ENCODE results near the gene ISOC1. TPM values are rescaled to one million over a fixed set of nuclear protein-coding genes. Genes with fewer than 3 reads are reported as not detected.

Gene ISOC1
- 10 to 100 TPM; 30.1 to 49.8 (median 34.7) TPM for polyA plus RNA-seq

DNA sequence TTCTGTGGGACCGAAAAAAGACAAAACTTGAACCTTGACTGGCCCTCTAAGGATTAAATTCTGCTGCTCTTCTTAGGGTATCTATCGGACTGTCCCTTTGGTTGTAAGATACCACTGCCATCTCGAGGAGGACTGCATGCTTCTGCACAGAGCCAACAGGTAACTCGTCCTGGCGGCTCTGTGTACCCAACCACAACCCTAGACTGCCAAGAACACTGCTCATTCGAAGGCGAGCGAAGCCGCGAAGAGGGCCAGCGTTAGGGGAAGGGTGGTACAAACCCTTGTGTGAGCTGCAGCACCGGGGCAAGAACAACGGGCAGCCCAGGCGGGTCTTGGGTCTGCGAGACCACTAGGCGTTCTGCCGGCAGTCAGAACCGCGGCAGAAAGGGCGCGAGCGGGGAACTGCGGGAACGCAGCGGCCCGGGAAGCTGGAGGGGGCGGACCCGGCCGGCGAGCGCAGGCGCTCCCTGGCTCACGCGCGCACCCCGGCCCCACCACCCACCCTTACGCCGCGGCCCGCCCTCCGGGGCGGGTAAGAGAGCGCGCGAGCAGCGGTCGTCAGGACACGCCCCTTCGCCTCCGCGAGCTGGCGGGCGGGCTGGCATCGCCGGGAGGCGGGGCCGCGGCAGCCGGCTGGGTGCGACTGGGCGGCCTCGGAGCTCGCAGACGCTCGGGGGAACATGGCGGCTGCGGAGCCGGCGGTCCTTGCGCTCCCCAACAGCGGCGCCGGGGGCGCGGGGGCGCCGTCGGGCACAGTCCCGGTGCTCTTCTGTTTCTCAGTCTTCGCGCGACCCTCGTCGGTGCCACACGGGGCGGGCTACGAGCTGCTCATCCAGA is at the start of gene ISOC1:
TSS of gene ISOC1 (plus strand) at position 663 of the 837 bp plus-strand sequence. CDS start at position 681, 18 bp downstream.
- Mint-ChIP-seq H3K4me3 (peak within 1 kb of the TSS; percentile 88 to 92 (median 91)), H3K27me3 (ENCODE audit: low read depth in 3 of 3) (peaks cover 0 to 4% (median 0%) of the 10 kb centered on the region in 3 donors), H3K9me3 (no peaks in the 10 kb centered on the region), H3K27ac (peak within 1 kb of the TSS; percentile 66 to 91 (median 84)), H3K36me3 (no peaks in the 10 kb centered on the region), H3K4me1 (peaks cover 19 to 39% of the 10 kb centered on the region in 2 donors)
- DNase-seq, result peak; percentile 90 to 92 (median 92)

DNA sequence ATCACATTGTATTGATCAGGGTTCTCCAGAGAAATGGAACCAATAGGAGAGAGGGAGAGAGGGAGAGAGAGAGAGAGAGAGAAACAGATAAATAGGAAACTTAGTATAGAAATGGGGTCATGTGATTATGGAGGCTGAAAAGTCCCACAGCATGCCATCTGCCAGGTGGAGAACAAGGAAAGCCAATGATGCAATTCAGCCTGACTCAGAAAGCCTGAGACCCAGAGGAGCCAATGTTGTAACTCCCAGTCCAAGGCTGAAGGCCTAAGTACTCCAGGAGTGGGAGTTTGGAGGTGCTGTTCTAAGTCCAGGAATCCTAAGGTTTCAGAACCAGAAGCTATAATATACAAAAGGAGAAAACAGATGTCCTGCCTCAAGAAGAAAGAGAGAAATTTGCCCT is 48.4 kb upstream of the ISOC1 start:
- Mint-ChIP-seq H3K4me3 (no peak overlapping the region), H3K36me3 (peaks cover 0 to 5% (median 0%) of the 10 kb centered on the region in 3 donors), H3K9me3 (peaks cover 5 to 25% (median 10%) of the 10 kb centered on the region in 6 donors), H3K4me1 (no peaks in the 10 kb centered on the region), H3K27ac (no peak overlapping the region), H3K27me3 (ENCODE audit: low read depth in 3 of 3) (peaks cover 0 to 2% (median 0%) of the 10 kb centered on the region in 3 donors)
- no peak for DNase-seq

DNA sequence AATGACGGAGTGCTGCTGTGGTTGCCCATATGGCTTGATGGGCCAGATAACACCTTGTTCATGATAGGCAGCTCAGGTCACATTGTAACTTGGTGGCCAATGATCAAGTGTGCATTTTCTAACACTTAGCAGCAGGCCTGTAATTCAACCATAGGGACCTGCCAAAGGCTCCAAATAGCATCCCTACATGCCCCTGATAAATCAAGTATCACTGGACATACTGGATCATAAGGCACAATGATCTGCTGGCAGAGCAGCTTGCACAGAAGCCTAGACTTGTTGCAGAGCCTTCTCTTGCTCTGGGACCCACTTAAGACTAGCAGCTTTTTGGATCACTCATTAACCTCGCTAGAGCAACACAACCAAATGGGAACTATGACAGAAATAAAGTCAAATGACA is 46.0 kb upstream of the ISOC1 start:
- no peak overlapping the region for H3K4me3 Mint-ChIP-seq
- DNase-seq, result no peak
- H3K27ac Mint-ChIP-seq, result no peak overlapping the region
- peaks cover 0 to 2% (median 0%) of the 10 kb centered on the region in 3 donors for H3K27me3 Mint-ChIP-seq (ENCODE audit: low read depth in 3 of 3)
- H3K4me1 Mint-ChIP-seq, result no peaks in the 10 kb centered on the region
- H3K9me3 Mint-ChIP-seq, result peaks cover 5 to 19% (median 9%) of the 10 kb centered on the region in 6 donors
- H3K36me3 Mint-ChIP-seq, result peaks cover 0 to 5% (median 0%) of the 10 kb centered on the region in 3 donors

DNA sequence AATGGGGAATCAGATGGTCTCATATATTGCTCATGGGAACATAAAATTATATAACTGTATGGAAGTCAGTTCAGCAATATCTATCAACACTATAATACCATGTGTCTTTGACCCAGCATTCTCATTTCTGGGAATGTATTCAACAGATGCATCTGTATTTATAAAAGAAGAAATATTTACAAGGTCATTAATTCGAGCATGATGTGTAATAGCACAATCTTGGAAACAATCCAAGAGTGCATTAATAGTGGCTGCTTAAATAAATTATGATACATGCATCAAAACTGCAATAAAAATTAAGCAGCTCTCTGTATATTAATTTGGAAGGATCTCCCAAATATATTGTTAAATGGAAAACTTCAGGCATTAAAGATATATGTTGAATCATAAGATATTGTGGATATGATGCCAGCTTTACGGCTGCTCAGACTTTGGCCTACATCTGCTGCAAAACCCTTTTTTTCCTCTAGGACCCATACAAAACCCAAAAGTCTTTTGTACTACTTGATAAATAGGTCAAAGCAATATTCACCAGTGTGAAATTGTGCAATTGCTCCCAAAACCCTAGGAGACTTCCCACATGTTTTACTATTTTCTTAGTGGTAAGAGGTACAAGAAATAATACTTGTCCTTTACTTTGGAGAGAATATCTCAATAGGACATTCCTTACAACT is 45.3 kb upstream of the ISOC1 start:
- no peaks in the 10 kb centered on the region for H3K4me1 Mint-ChIP-seq
- H3K36me3 Mint-ChIP-seq, result peaks cover 0 to 5% (median 0%) of the 10 kb centered on the region in 3 donors
- peaks cover 0 to under 1% (median under 1%) of the 10 kb centered on the region in 3 donors for H3K27me3 Mint-ChIP-seq (ENCODE audit: low read depth in 3 of 3)
- no peak for DNase-seq
- peaks cover 4 to 16% (median 6%) of the 10 kb centered on the region in 6 donors for H3K9me3 Mint-ChIP-seq
- no peak overlapping the region for H3K27ac Mint-ChIP-seq
- H3K4me3 Mint-ChIP-seq, result no peak overlapping the region

DNA sequence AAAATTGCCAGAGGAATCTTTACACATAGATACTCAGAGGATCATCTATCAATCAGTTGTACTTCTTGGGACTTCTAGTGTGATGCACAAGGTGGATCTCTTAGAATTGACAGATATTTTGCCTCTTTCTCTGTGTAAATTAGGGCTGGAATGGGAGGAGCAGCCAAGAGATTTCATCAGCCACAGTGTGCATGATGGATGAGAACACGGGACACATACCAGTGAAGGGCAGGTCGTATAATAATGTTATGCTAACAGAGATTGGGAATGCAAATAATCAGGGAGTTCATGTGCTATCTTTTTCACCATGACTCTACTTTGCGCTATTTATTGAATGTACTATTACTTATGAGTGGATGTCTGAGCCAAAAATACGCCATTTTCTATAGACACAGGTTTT is 43.3 kb upstream of the ISOC1 start:
- H3K4me1 Mint-ChIP-seq, result no peaks in the 10 kb centered on the region
- no peak overlapping the region for H3K4me3 Mint-ChIP-seq
- H3K9me3 Mint-ChIP-seq, result peaks cover 0 to under 1% (median 0%) of the 10 kb centered on the region in 6 donors
- peaks cover 0 to 3% (median 0%) of the 10 kb centered on the region in 3 donors for H3K27me3 Mint-ChIP-seq (ENCODE audit: low read depth in 3 of 3)
- H3K36me3 Mint-ChIP-seq, result no peaks in the 10 kb centered on the region
- H3K27ac Mint-ChIP-seq, result no peak overlapping the region
- no peak for DNase-seq

DNA sequence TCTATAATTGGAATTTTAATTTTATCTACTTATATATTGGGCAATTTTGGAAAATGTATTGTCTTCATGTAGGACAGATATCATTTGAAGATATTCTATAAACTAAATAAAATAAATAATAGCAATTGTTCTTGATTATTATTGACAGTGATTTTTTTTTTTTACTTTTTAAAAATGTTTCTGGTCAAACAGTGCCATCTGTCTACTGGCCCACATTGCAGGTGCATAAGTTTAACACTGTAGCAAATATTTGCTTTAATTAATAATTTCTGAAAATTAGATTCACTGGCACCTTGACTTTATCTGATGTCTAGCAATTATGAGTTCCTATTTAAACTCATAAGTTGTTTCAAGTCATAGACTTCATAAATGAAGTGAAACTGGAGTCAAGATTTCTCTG is 41.1 kb upstream of the ISOC1 start:
- Mint-ChIP-seq H3K4me1 (no peaks in the 10 kb centered on the region), H3K9me3 (peaks cover 0 to 10% (median 2%) of the 10 kb centered on the region in 6 donors), H3K36me3 (no peaks in the 10 kb centered on the region), H3K27me3 (ENCODE audit: low read depth in 3 of 3) (peaks cover 0 to 3% (median 2%) of the 10 kb centered on the region in 3 donors), H3K4me3 (no peak overlapping the region), H3K27ac (no peak overlapping the region)
- no peak for DNase-seq

DNA sequence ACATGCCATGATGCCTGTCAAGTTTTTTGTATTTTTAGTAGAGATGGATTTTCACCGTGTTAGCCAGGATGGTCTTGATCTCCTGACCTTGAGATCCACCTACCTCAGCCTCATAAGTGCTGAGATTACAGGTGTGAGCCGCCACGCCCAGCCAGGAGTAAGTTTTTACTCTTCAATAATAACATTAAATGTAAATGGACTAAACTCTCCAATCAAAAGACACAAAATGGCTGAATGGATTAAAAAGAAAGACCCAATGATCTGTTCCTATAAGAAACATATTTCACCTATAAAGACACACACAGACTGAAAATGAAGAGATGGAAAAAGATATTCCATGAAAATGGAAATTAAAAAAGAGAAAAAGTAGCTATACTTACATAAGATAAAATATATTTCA is 37.2 kb upstream of the ISOC1 start:
- H3K4me1 Mint-ChIP-seq, result no peaks in the 10 kb centered on the region
- H3K4me3 Mint-ChIP-seq, result no peak overlapping the region
- H3K27me3 Mint-ChIP-seq (ENCODE audit: low read depth in 3 of 3), result peaks cover 0 to 4% (median 2%) of the 10 kb centered on the region in 3 donors
- no peaks in the 10 kb centered on the region for H3K36me3 Mint-ChIP-seq
- peaks cover 0 to 10% (median 2%) of the 10 kb centered on the region in 6 donors for H3K9me3 Mint-ChIP-seq
- DNase-seq, result no peak
- H3K27ac Mint-ChIP-seq, result no peak overlapping the region

DNA sequence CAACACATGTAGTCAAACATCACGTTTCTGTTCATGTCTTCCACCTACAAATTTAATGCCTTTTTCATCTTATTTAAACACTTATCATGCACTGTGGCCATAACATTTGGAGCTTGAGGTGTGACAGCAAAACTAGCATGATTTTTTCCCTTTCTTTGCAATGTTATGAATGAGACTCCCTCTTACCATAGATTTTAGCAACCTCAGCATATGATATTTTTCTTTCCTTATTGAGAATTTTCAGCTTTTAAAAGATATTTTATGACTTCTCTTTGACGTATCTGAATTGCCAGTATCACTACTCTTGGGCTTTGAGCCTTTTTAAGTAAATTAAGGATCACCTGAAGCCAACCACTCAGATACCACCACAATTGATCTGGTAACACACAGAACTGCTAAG is 32.7 kb upstream of the ISOC1 start:
- Mint-ChIP-seq H3K4me1 (no peaks in the 10 kb centered on the region), H3K4me3 (no peak overlapping the region), H3K27me3 (ENCODE audit: low read depth in 3 of 3) (peaks cover 0 to 5% (median 2%) of the 10 kb centered on the region in 3 donors), H3K36me3 (no peaks in the 10 kb centered on the region), H3K27ac (no peak overlapping the region), H3K9me3 (peaks cover 0 to 10% (median 0%) of the 10 kb centered on the region in 6 donors)
- no peak for DNase-seq

DNA sequence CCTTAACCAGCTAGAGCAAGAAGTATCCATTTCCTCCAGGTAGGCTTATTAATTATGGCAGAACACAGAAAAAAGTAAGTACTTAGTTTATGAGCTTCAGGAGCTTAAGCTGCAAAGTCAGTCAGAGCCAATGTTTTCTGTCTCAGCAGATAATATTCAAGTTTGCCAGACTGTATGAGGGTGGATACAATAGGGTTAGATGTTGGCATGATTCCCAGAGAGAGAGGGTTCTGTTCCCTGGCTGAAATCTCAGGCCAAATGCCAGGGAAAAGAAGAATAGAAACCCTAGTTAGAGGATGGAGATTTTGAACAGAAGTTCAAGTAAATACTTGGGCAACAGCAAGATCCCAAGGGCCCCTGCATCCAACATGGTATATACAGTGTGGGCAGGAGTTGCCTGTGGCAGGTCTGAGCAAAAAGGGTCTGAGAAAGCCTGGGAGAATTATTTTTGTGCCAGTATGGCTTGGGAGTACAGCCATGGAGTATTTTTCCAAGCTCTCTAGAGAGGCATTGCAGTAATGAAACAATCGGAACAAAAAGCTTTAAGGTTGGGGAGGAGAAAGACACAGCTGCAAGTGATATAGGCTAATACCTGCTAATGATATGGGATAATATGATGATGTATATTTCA is 31.0 kb upstream of the ISOC1 start:
- no peaks in the 10 kb centered on the region for H3K9me3 Mint-ChIP-seq
- H3K27me3 Mint-ChIP-seq (ENCODE audit: low read depth in 3 of 3), result peaks cover 0 to 5% (median 2%) of the 10 kb centered on the region in 3 donors
- no peak overlapping the region for H3K4me3 Mint-ChIP-seq
- no peak overlapping the region for H3K27ac Mint-ChIP-seq
- no peaks in the 10 kb centered on the region for H3K36me3 Mint-ChIP-seq
- H3K4me1 Mint-ChIP-seq, result no peaks in the 10 kb centered on the region
- DNase-seq, result no peak

DNA sequence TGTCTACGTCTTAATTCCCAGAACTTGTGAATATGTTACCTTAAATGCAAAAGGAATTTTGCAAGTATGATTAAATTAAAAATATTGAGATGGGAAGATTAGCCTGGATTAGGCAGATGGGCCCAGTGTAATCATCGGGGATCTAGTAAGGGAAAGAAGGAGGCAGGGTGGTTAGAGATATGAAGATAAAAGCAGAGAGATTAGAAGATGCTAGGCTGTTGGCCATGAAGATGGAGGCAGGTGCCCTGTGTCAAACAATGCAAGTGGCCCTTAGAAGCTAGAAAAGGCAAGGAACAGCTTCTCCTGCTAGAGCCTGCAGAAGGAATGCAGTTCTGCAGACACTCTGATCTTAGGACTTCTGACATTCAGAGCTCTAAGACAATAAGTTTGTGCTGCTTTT is 28.8 kb upstream of the ISOC1 start:
- H3K4me1 Mint-ChIP-seq, result no peaks in the 10 kb centered on the region
- H3K36me3 Mint-ChIP-seq, result no peaks in the 10 kb centered on the region
- H3K27ac Mint-ChIP-seq, result no peak overlapping the region
- H3K9me3 Mint-ChIP-seq, result no peaks in the 10 kb centered on the region
- no peak for DNase-seq
- H3K27me3 Mint-ChIP-seq (ENCODE audit: low read depth in 3 of 3), result peaks cover 0 to 4% (median 2%) of the 10 kb centered on the region in 3 donors
- H3K4me3 Mint-ChIP-seq, result no peak overlapping the region

DNA sequence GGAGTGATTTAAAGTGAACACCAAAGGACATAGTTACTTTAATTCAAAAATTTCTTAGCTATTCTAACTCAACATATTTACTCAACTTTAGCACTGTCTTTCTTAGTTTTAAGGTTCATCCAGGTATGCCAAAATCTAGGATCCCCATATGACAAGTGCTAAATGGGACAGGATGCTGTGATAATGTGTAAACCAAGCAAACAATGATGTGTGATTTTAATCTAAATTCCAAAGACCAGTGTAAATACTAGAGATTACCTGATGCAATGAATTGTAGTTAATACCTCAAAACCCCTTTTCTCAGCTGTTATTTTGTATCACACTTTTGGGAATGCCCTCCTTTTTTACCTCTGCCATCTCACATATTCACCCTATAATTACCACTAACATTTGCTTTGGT is 26.8 kb upstream of the ISOC1 start:
- H3K36me3 Mint-ChIP-seq, result no peaks in the 10 kb centered on the region
- H3K4me1 Mint-ChIP-seq, result no peaks in the 10 kb centered on the region
- H3K4me3 Mint-ChIP-seq, result no peak overlapping the region
- H3K27me3 Mint-ChIP-seq (ENCODE audit: low read depth in 3 of 3), result peaks cover 0 to 4% (median 2%) of the 10 kb centered on the region in 3 donors
- no peaks in the 10 kb centered on the region for H3K9me3 Mint-ChIP-seq
- no peak for DNase-seq
- H3K27ac Mint-ChIP-seq, result no peak overlapping the region

DNA sequence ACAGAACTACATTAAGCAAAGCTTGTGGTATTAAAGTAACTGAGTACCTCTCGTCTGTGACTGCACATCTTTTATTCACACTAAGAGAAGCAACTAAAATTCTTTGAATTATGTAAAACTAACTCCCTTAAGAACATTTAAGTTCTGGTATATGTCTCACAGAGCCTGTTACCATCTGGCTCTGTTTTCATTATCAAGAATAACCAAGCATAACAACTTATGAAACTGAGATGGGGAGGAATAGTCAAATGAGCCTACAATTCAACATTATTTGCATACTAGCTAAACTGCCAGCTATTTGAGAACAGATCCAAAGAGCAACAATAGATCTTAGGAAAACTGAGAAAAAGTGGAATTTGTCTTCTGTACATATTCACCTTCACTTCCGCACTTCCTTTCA is 25.3 kb upstream of the ISOC1 start:
- no peaks in the 10 kb centered on the region for H3K36me3 Mint-ChIP-seq
- no peaks in the 10 kb centered on the region for H3K9me3 Mint-ChIP-seq
- H3K4me3 Mint-ChIP-seq, result no peak overlapping the region
- DNase-seq, result no peak
- no peak overlapping the region for H3K27ac Mint-ChIP-seq
- no peaks in the 10 kb centered on the region for H3K4me1 Mint-ChIP-seq
- H3K27me3 Mint-ChIP-seq (ENCODE audit: low read depth in 3 of 3), result peaks cover 0 to 3% (median 2%) of the 10 kb centered on the region in 3 donors

DNA sequence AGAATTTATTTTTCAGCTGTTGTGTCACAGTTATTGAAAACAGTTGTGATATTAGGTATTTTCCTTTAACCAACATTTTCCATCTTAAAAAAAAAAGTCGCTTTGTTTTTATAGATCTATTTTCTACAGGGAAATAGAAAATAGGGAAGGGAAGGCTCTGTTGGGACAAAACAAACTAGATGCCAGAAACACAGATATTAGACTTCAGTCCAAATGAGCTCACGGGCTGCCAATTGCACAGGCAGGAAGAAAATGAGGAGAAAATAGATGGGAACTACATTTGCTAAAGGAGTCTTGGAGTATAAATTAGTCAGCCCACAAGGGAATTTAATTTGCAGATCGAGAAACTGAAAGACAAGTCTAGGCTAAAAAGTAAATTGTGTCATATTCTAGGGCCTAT is 21.4 kb upstream of the ISOC1 start:
- Mint-ChIP-seq H3K4me1 (no peaks in the 10 kb centered on the region), H3K36me3 (no peaks in the 10 kb centered on the region), H3K9me3 (no peaks in the 10 kb centered on the region), H3K27ac (no peak overlapping the region), H3K27me3 (ENCODE audit: low read depth in 3 of 3) (peaks cover 0 to 2% (median 0%) of the 10 kb centered on the region in 3 donors), H3K4me3 (no peak overlapping the region)
- no peak for DNase-seq

DNA sequence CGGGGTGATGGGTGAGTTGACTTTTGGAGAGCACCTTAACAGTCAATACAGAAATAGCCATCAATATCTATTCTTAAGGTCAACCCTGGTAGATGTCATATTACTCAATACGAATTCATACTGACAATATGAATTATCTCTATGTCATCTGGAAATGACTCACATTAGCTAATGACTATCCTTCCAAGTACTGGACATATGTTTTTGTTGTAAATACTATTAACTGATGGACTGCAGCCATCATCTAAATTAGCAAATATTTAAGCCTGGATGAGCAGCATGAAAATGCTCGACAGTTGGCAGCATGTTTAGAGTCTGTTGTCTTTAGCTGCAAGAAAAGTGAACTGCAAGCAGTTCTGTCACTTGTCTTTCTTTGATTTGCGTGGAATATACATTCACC is 19.6 kb upstream of the ISOC1 start:
- H3K36me3 Mint-ChIP-seq, result no peaks in the 10 kb centered on the region
- H3K27me3 Mint-ChIP-seq (ENCODE audit: low read depth in 3 of 3), result peaks cover 0 to 2% (median 0%) of the 10 kb centered on the region in 3 donors
- no peak overlapping the region for H3K4me3 Mint-ChIP-seq
- no peak for DNase-seq
- H3K4me1 Mint-ChIP-seq, result no peaks in the 10 kb centered on the region
- H3K27ac Mint-ChIP-seq, result no peak overlapping the region
- H3K9me3 Mint-ChIP-seq, result no peaks in the 10 kb centered on the region

Data from immature natural killer cell (primary cell).